HepG2 (cell line): ENCODE results near the gene TAT. TPM values are rescaled to one million over a fixed set of nuclear protein-coding genes. Genes with fewer than 3 reads are reported as not detected.

Source experiments
- ATF5 ChIP-seq: sonication (generic); formaldehyde crosslinking; IDR thresholded peaks from 2 replicates; pipeline ENCODE4 v1.4.0; 2020; ENCODE audit warnings: mild to moderate bottlenecking, low read depth, missing genetic modification reagents
- GLMP ChIP-seq: sonication (generic); formaldehyde crosslinking; IDR thresholded peaks from 2 replicates; pipeline ENCODE4 v1.9.0; 2021; ENCODE audit warnings: missing genetic modification reagents, mild to moderate bottlenecking, borderline replicate concordance
- IKZF1 ChIP-seq: fragments of 450-650 bp; IDR thresholded peaks from 2 replicates; pipeline ENCODE4 v1.7.1; 2016
- KDM1A ChIP-seq: IDR thresholded peaks from 2 replicates; pipeline ENCODE4 v1.6.1; 2016; ENCODE audit warnings: missing compliant biosample characterization
- KLF11 ChIP-seq: IDR thresholded peaks from 2 replicates; pipeline ENCODE4 v1.6.1; 2016; ENCODE audit warnings: missing compliant biosample characterization
- NR3C1 ChIP-seq: sonication (generic); formaldehyde crosslinking; IDR thresholded peaks from 2 replicates; pipeline ENCODE4 v1.4.0; 2020; ENCODE audit warnings: missing genetic modification reagents
- PBX3 ChIP-seq: sonication (generic); formaldehyde crosslinking; IDR thresholded peaks from 2 replicates; pipeline ENCODE4 v1.8.1; 2023; ENCODE audit warnings: missing genetic modification reagents, inconsistent platforms, borderline replicate concordance
- RAD21 ChIP-seq: fragments of 450-650 bp; formaldehyde crosslinking; IDR thresholded peaks from 2 replicates; pipeline ENCODE4 v1.5.0; 2020; ENCODE audit warnings: mild to moderate bottlenecking
- ZGPAT ChIP-seq: IDR thresholded peaks from 2 replicates; pipeline ENCODE4 v1.6.1; 2016; ENCODE audit warnings: mild to moderate bottlenecking
- ZNF12 ChIP-seq: sonication (generic); formaldehyde crosslinking; IDR thresholded peaks from 2 replicates; pipeline ENCODE4 v1.5.0; 2020; ENCODE audit warnings: missing genetic modification reagents
- ZNF235 ChIP-seq: sonication (generic); formaldehyde crosslinking; IDR thresholded peaks from 2 replicates; pipeline ENCODE4 v1.8.1; 2023; ENCODE audit warnings: mild to moderate bottlenecking, missing genetic modification reagents, borderline replicate concordance
- ZNF276 ChIP-seq: sonication (generic); formaldehyde crosslinking; IDR thresholded peaks from 2 replicates; pipeline ENCODE4 v1.4.0; 2020; ENCODE audit warnings: mild to moderate bottlenecking, low read depth, missing genetic modification reagents
- ZNF282 ChIP-seq: fragments of 450-650 bp; IDR thresholded peaks from 2 replicates; pipeline ENCODE4 v1.6.1; 2018; ENCODE audit not compliant: partially characterized antibody
- ZNF329 ChIP-seq: sonication (generic); formaldehyde crosslinking; IDR thresholded peaks from 2 replicates; pipeline ENCODE4 v1.9.0; 2021; ENCODE audit warnings: low read depth, mild to moderate bottlenecking, missing genetic modification reagents
- ZNF546 ChIP-seq: sonication (generic); formaldehyde crosslinking; conservative IDR thresholded peaks from 2 replicates; pipeline ENCODE4 v1.8.1; 2023; ENCODE audit warnings: mild to moderate bottlenecking, missing genetic modification reagents
- ZNF644 ChIP-seq: IDR thresholded peaks from 2 replicates; pipeline ENCODE4 v1.6.1; 2016; ENCODE audit warnings: low read depth
- ZNF704 ChIP-seq: sonication (generic); formaldehyde crosslinking; IDR thresholded peaks from 2 replicates; pipeline ENCODE4 v1.8.1; 2023; ENCODE audit warnings: mild to moderate bottlenecking, inconsistent platforms, moderate library complexity, missing genetic modification reagents, borderline replicate concordance
- ZNF792 ChIP-seq: IDR thresholded peaks from 2 replicates; pipeline ENCODE4 v1.6.1; 2016
- ZXDC ChIP-seq: sonication (generic); formaldehyde crosslinking; IDR thresholded peaks from 2 replicates; pipeline ENCODE4 v1.5.0; 2020; ENCODE audit warnings: mild to moderate bottlenecking, missing genetic modification reagents
- polyA plus RNA-seq, 8 experiments: library from polyadenylated mRNA; depleted of rRNA in 3 of 8; stranded (reverse) in 7 of 8; unstranded in 1 of 8; fragments of >200 nt; fragmentation: Illumina TruSeq in 4 of 8; extraction: Trizol in 4 of 8; gene quantifications; 2 replicates each; pipeline versions ENCODE4 v1.2.1 to v1.2.3, GENCODE V29; 2011 to 2016; ENCODE audit warnings: low read depth in 4 of 8, missing spikeins in 1 of 8, mixed read lengths in 1 of 8; ENCODE audit not compliant: insufficient read depth in 1 of 8
- total RNA-seq, 5 experiments: library from RNA; depleted of rRNA; stranded (reverse); fragments of >200 nt; fragmentation: Illumina TruSeq; extraction: Trizol; gene quantifications; 2 replicates each; pipeline ENCODE4 v1.2.3, GENCODE V29; 2016; ENCODE audit warnings: low read depth in 1 of 5

The TAT gene
- total and polyA plus RNA-seq, 2 of the 13 experiments (the other 11 are each of a cell fraction or from before 2014, with no cell fraction given), result 1.6 to 5.8 TPM

GRCh38 chr16:71594000-71594646 is 17.2 kb upstream of the TAT start (continued):
- TF ChIP-seq ZNF644 (CRISPR knock-in tag) (peak; percentile 27; the same call in 1 of the 2 replicates), PBX3 (CRISPR knock-in tag) (no peak), ZNF546 (0 out of 2 replicates have a peak, but pooled peaks have one; percentile 69), KLF11 (CRISPR knock-in tag) (no peak), NR3C1 (CRISPR knock-in tag) (no peak), ZNF282 (no peak), ATF5 (0 out of 2 replicates have a peak, but pooled peaks have one; percentile 52), ZNF792 (CRISPR knock-in tag) (no peak; the same call in 1 of the 2 replicates), ZXDC (CRISPR knock-in tag) (no peak; the same call in 1 of the 2 replicates), ZNF235 (CRISPR knock-in tag) (no peak), GLMP (CRISPR knock-in tag) (no peak), ZNF276 (CRISPR knock-in tag) (no peak), KDM1A (CRISPR knock-in tag) (0 out of 2 replicates have a peak, but pooled peaks have one; percentile 65), ZGPAT (CRISPR knock-in tag) (peak; percentile 78), IKZF1 (no peak), ZNF704 (no peak), ZNF329 (0 out of 2 replicates have a peak, but pooled peaks have one; percentile 36), RAD21 (CRISPR knock-in tag) (0 out of 2 replicates have a peak, but pooled peaks have one; percentile 18), ZNF12 (CRISPR knock-in tag) (peak; percentile 87; the same call in 1 of the 2 replicates)
